Stimulated activated CD4-positive, alpha-beta T cell treated with anti-CD3 and anti-CD28 coated beads, Interleukin-2, amount 100 ng/mL, for 24 hours (primary cell): ENCODE measurements around the gene IFNGR2.
"Not testable (repeated sequence)": the region's sequence is repeated elsewhere in the genome, so short reads cannot be mapped to it uniquely, and the experiment has no call there.

ENCODE experiments used
- DNase-seq, 2 donors: peaks; one replicate each; pipeline ENCODE4 v3.0.0-alpha.2; 2020

The IFNGR2 gene

DNA sequence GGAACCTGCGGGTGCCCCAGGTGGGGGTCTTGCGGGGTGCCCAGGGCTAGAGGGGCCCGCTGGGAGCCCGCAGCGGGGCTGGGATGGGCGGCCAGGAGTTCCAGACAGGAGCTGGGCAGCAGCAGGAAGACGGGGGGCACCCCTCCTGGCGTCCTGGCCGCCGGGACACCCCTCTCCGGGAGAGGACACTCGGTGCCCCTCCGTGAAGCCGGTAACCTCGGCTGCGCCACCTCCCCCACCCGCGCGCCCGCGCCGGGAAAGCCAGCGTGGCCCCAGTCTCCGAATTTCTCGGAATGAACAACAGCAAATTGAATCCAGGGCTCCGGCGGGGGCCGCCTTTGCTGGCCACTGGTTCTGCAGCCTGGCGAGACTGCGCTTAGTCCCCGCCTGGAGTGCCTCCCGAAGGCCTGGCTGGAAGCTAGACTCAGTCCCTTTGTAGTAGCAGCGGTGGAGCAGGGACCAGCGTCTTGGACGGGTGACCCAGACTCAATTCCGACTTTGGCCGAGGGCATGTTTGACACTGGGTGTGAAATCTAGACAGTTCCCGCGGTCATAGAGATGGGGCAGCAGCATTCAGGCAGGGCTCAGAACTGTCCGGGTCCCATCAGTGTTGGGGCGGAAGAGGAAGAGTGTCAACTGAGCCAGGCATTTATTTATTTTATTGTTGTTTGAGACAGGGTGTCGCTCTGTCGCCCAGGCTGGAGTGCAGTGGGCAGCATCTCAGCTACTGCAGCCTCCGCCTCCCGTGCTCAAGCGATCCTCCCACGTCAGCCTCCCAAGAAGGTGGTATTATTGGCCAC, 773 bp downstream of the IFNGR2 start:
- DNase-seq: peak; percentile 36 to 49

DNA sequence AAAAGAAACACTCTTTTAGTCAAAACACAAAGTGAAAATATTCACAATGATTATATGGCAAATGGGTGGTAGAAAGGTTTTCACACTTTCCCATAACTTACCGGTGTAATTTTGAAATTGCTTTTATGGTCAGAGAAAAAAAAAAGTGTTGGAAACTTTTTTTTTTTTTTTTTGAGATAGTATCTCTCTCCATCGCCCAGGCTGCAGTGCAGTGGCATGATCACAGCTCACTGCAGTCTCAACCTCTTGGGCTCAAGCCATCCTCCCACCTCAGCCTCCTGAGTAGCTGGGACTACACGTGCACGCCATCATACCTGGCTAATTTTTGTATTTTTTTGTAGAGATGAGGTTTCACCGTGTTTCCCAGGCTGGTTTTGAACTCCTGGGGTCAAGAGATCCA, 3.3 kb downstream of the IFNGR2 start:
- DNase-seq: peak in 1 of 2 donors; percentile 32

DNA sequence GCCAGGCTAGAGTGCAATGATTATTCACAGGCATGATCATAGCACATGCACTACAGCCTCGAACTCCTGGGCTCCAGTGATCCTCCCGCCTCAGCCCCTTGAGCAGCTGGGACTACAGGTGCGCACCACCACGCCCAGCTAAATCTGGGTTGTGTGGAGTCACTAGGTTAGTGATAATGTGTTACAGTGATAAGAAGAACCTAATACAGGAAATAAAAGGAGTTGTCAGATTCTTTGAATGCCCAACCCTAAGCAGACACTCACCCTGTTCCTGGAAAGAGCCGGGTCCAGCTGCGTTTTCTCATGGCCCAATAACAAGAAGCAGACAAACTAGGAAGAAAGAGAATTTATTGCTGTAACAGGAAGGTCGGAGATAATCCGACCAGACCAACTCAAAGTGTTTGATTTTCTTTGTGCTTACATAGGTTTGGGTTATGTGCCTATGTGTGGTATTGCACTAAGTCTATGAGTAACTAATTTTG, 8.8 kb downstream of the IFNGR2 start:
- no peak for DNase-seq

DNA sequence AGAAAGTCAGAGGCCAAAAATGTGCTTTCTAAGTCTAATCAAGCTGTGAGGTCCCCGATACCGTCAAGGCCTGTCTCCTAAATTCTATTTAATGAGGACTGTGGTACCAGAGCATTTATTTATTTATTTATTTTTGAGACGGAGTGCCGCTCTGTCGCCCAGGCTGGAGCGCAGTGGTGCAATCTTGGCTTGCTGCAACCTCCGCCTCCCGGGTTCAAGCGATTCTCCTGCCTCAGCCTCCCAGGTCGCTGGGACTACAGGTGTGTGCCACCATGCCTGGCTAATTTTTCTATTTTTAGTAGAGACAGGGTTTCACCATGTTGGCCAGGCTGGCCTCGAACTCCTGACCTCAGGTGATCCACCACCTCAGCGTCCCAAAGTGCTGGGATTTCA, 9.2 kb downstream of the IFNGR2 start:
- not testable (repeated sequence) for DNase-seq

DNA sequence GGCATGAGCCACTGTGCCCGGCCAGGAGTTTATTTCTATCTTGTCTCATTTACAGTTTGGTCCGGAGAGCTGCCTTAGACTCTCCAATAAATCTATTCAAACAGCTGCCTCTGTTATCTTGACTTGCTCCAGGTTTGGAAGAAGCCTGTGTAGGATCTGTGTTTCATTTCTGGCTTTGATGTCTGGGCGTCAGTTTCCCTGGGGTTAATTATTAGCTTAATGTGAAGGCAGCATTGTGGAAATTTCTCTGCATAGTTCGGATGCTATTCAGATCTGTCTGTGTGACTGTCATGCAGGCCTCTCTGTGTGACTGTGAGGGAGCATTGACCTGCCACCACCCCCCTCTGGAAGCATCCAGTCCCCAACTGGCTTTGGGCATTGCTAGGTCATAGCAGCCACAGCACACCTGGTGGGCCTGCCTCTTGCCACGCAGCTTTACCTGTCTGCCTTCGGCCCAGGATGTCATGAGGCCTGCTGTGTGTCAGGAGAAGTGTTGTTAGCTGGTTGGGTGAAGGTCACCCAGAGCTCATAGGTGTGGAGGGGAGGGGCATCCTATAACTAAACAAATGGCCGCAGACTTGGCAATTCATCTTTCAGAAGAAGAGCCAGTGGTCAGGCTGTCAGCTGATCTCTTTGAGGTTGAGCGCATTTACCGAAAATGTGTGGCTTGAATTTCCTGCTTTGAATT, 9.8 kb downstream of the IFNGR2 start:
- DNase-seq: no peak

DNA sequence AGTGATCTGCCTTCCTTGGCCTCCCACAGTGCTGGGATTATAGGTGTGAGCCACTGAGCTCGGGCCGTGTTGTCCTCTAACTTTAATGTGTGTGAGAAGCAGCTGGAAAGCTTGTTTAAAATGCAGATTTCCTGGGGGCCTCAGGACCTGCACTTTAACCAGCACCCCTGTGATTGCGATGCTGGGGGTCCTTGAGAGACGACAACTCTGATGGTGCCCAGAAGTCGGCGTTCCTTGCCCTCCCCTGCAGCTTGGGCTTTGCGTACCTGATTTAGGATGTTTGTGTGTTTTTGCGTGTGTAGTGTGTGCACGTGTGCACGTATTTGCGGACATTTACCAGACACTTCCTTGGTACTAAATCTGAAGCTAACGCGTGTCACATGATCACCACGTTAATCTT, 10.9 kb downstream of the IFNGR2 start:
- DNase-seq: no peak

DNA sequence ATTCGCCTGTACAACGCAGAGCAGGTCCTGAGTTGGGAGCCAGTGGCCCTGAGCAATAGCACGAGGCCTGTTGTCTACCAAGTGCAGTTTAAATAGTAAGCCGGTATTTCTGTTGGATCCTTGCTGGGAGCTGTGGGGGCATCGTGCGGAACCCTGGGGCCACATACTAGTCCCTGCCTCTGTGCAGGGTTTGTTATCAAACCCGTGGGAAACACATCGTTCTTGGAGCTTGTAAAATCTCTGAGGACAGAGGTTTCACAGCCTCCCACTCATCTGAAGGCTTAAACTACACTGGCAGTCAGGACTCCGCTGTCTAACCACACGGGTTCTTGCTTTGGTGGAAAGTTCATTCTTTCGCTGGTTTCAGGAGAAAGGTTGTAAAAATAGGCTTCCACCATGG, 11.7 kb downstream of the IFNGR2 start:
- no peak for DNase-seq

DNA sequence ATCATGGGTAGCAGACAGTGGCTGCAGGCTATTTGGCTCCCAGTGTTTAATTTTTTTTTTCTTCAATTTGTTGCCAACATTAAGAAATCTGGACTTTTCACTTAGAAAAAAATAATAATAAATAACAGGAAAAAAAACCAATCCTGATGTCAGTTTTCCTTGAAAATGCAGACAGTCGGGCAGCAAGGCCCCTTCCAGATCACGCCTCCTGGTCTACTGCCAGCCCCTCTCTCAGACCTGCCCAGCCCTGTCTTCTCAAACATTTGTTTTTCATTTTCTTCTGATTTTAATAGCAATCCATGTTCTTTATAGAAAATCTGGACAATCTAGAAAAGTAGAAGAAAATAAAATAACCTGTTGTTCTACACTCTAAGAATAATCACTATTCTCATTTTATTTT, 15.5 kb downstream of the IFNGR2 start:
- DNase-seq: no peak

DNA sequence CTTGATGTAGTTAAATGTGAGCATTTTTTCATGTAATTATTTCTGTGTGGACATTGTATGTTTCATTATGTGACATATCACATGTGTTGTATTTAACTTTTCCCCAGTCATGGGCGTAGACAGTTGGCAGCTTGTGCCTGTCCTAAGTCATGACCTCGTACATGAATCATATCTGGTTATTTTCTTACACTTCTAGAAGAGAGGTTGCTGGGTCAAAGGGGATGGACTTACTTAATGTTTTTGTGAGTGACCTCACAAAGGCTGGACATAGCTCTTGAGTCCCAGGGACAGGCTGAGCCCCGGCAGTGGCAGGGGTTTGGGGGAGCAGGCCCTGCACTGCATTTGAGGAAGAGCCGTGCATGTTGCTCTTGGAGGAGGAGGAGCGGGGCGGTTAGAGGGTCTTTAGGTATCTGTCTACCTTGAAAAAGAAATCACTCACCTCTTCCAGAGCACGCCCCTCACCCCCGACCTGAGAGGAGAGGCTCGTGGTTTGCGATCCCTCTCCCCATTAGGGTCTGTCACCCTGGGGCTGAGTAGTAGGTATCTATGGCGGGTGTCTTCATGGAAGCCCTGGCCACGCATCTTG, 16.4 kb downstream of the IFNGR2 start:
- DNase-seq: no peak

DNA sequence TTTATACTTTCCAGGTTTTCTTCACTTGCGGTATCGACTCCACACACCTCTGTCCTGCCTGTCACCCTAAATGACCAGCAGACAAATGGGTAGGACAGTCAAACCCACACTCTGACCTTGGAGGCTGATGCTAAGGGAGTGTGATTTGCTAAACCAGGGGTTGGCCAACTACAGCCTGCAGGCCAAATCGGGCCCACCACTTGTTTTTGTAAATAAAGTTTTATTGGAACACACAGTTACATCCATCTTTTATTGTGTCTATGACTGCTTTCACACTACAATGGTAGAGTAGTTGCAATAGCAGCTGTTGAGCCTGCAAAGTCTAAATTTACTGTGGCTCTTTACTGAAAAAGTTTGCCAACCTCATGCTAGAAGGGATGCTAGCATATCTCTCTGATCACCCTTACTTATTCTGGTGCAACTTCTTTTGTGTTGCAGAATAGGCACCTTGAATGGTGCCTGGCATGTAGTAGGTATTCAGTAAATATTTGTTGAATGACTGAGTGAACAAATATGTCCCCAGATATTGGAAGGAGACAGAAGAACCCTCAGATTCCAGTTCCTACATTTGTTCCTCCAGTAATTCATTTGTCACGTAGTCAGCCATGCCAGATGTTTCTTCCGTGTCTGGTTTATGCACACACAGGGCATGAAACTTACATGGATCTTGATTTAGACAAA, 18.6 kb downstream of the IFNGR2 start:
- no peak for DNase-seq

DNA sequence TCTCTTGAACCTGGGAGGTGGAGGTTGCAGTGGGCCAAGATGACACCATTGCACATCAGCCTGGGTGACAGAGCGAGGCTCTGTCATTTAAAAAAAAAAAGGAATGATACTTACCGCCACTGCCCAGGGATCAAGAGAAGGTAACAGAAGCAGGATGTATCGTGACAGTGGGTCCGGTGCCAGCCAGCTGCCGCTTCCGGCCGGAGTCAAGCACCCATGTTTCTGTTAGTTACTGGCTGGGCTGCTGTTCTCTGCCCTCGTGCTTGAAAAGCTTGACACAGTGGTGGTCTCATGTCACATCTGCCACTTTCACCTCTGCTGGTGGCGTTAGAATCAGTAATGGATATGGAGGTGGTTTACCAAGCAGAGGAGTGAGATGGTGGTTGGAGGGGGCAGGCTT, 21.0 kb downstream of the IFNGR2 start:
- DNase-seq: no peak

DNA sequence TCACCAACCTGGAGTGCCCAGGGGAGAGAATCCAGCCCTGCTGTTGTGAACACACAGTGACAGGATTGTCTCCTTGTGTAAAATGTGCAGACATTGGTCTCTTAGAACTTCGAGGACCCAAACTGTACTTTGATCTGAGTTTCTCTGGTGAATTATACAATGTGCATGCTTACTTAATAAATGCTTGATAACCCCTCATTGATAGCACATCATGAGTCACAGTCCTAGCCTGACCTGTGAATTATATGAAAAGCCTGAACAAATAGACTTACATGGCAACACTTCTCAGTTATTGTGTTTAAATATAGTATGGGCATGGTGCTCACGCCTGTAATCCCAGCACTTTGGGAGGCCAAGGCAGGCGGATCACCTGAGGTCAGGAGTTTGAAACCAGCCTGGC, 22.6 kb downstream of the IFNGR2 start:
- DNase-seq: no peak

DNA sequence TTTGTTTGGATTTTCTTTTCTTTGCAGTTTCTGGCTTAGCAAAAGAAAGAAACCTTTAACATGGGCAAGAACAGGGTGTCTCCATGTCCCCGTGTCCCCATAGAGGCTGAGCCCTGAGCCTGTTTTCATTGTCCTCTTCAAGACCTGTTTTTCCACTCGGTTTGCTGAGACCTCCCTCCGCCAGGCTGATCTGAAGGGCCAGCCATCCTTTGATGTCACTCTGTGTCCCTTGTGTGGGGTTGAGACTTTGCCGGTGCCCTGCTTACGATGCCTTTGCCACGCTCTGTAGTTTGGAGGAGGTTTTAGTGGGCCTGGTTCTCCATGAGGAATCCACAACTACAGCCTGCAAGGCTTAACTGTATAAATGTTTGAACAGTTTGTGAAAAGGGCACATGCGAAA, 23.8 kb downstream of the IFNGR2 start:
- no peak for DNase-seq

DNA sequence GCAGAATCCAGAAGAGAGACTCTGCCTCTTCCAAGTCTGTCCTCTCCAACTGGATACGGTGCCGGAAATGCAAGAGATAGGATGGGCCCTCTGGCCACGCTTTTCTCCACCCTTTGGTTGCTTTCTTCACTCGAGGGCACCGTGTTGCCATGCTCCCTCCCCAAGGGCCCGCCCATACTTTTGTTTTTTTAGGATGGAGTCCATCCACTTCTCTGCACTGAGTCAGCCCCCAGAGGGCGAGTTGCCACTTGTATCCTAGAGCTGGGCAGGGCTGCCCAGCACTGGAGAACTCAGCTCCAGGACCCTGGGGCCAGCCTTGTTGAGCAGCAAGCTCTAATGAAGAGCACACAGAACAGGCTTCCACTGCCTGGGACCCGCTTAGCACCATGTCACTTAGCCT, 25.5 kb downstream of the IFNGR2 start:
- no peak for DNase-seq

DNA sequence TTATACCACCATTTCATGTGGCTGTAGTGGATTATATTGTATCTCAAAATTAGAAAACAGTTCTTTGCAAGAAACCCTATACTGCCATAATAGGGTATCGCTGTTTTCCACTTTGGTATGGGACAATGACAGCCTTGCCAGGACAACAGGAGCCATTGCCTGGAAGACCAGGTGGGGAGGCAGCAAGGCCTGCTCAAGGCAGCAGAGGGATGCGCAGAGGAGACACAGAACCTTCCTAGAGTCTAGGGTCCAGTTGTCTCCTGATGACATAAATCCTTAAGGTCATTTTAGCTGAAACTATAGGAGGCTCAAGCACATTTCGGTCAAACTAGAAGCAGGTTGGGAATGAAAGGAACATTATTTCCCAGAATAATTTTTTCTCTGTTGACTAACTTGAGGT, 27.6 kb downstream of the IFNGR2 start:
- DNase-seq: no peak

DNA sequence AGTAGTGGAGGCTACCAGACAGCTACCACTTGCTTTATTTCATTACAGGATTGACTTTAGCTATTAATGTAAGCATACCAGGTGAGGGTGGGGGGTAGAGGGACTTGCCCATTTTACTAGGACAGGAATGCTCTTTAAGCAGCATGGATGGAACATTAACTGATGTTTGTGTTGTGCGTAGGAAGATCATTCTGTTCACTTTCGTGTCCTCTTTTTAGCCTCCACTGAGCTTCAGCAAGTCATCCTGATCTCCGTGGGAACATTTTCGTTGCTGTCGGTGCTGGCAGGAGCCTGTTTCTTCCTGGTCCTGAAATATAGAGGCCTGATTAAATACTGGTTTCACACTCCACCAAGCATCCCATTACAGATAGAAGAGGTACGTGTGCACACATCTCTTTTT, 29.3 kb downstream of the IFNGR2 start:
- DNase-seq: no peak

DNA sequence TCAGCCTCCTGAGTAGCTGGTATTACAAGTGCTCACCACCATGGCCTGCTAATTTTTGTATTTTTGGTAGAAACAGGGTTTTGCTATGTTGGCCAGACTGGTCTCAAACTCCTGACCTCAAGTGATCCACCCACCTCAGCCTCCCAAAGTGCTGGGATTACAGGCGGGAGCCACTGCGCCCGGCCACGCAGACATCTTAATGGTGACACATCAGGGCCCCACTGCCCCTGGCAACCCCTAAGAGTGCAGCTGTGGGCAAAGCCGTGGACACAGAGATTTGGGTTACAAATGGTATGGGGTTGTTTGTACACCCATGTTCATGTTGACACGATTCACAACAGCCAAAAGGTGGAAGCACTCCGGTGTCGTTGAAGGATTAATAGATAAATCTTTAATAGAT, 29.8 kb downstream of the IFNGR2 start:
- no peak for DNase-seq

DNA sequence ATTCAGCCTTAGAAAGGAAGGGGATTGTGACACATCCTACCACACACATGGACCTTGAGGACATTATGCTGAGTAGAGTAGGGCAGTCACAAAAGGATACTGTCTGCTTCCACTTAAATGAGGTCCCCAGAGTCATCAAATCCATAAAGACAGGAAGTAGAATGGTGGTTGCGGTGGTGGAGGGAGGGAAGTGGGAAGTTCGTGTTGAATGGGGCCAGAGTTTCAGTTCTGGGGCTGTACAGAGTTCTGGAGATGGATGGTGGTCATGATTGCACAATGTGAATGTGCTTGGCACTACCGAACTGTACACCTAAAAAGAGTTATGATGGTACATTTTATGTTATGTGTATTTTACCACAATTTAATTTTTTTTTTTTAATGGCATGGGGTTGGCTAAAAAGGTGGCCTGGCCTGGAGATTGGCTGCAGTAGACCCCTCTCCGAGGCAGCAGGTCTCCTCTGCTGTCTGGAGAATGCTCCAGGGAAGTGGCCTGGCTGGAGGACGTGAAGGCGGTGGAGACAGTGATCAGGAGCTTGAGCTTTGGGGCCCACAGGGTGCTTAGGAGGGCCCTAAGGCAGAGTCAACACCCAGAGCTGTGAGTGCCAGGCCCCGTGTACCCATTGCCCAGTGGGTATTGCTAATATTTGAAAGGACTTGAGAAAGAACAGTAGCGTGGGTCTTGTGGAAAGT, 30.4 kb downstream of the IFNGR2 start:
- DNase-seq: no peak

DNA sequence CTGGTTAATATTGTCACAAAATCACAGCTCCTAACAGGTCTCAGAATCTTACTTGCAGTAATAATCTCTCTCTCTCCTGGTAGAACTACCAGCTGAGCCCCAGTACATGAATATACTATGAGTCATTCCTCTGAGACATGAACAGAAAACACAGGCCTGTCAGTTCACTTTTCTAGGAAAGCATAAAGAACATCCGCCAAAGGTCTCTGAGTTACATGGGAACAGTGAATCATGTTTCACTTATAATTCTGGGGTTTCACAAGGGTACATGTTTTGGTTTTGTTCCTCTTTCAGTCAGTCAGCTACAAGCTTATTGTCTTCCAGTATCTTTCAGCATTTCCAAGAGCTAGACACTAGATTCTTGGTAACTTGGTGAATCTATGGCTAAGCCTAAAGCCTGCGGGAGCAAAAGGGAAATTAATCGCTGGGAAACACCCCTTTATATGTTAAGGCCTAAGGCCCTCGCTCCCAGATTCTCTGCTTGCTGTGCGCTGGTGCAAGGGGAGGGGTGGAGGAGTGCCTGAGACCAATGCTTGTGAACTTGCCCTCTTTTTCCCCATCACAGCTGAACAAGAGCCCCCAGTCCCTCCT, 31.7 kb downstream of the IFNGR2 start:
- peak; percentile 25 to 26 for DNase-seq

DNA sequence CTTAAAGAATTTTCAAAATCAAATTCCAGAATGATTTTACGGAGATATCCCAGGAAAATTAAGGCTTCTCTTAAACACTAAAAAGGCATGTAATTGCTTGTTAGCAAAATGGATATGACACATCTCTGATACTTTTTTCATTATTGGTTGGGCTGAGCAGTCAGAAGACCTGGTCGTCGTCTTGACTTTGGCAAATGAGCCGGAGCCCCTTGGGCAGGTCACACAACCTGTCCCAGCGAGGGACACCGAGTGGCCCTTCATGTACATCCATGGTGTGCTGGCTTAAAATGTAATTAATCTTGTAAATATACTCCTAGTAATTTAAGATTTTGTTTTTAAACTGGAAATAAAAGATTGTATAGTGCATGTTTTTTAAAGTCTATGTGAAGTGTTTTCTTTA, 33.9 kb downstream of the IFNGR2 start:
- DNase-seq: no peak

DNA sequence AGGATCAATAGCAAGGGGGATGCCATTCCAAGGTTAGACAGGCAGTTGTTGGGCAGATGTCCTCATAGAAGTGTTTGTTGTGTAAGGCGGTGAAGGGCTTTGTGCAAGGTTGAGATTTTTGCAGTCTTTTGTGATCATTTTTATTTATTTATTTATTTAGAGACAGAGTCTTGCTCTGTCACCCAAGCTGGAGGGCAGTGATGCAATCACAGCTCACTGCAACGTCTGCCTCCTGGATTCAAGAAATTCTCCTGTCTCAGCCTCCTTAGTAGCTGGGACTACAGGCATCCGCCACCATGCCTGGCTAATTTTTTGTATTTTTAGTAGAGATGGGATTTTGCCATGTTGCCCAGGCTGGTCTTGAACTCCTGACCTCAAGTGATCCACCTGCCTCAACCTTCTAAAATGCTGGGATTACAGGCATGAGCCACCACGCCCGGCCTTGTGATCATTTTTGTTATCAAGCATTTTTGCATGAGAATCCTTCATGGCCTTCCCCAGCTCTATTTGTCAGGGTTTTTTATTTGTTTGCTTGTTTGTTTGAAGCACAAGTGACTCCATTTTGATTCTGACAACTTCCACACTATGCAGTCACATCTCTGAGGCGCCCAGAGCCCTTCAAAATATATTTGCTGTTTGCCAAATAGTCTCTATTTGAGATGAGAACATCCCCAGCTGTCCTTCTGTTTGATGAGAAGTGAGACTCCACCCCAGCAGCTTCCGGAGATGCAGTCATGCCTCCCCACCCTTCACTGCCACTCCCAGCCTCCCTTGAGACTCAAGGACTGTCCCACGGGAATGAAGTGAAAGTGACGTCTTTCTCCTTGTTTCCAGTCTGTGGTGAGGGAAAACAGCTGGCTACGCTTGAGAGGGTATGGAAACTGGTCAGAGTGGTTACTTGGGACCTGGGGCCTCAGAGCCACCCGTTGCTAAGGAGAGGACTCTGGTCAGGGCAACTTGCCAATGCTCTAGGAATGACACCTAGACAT, 38.6 kb downstream of the IFNGR2 start:
- DNase-seq: no peak
